H1 (cell line): ENCODE measurements around the gene GATA5.

Source experiments
- BACH1 ChIP-seq: IDR thresholded peaks from 2 replicates; pipeline ENCODE4 v1.6.1; 2012; ENCODE audit warnings: low read length, improper control_type of control experiment
- SIX5 ChIP-seq: IDR thresholded peaks from 2 replicates; pipeline ENCODE4 v1.6.1; 2011; ENCODE audit warnings: mild to moderate bottlenecking, low read depth, low read length
- ZNF274 ChIP-seq: IDR thresholded peaks from 2 replicates; pipeline ENCODE4 v1.7.0; 2012; ENCODE audit warnings: low read length, borderline replicate concordance; ENCODE audit errors: extremely low read depth
- TF ChIP-seq, protein P1 (sequence below), 3 experiments: IDR thresholded peaks; 1 replicate in 2 of 3; 2 replicates in 1 of 3; pipeline versions ENCODE4 v1.5.1 to v1.6.1; 2011; ENCODE audit warnings: low read length in 3 of 3, mild to moderate bottlenecking in 3 of 3, inconsistent platforms in 2 of 3, low read depth in 1 of 3, moderate library complexity in 1 of 3; ENCODE audit not compliant: insufficient read depth in 1 of 3; ENCODE audit errors: control extremely low read depth in 1 of 3

- TF ChIP-seq, protein P1, sequence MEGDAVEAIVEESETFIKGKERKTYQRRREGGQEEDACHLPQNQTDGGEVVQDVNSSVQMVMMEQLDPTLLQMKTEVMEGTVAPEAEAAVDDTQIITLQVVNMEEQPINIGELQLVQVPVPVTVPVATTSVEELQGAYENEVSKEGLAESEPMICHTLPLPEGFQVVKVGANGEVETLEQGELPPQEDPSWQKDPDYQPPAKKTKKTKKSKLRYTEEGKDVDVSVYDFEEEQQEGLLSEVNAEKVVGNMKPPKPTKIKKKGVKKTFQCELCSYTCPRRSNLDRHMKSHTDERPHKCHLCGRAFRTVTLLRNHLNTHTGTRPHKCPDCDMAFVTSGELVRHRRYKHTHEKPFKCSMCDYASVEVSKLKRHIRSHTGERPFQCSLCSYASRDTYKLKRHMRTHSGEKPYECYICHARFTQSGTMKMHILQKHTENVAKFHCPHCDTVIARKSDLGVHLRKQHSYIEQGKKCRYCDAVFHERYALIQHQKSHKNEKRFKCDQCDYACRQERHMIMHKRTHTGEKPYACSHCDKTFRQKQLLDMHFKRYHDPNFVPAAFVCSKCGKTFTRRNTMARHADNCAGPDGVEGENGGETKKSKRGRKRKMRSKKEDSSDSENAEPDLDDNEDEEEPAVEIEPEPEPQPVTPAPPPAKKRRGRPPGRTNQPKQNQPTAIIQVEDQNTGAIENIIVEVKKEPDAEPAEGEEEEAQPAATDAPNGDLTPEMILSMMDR (IDR thresholded peaks at IDR 0.05; ENCODE audit: control extremely low read depth in 1 of 3, insufficient read depth in 1 of 3, low read depth in 1 of 3, low read length in 3 of 3) = no peak
- TF ChIP-seq SIX5 = no peak
- no peak for TF ChIP-seq BACH1
- no peak for TF ChIP-seq ZNF274
These were observed 18.0 kb downstream of the GATA5 start for GRCh38 chr20:62457831-62458230.
